ENCODE data around the gene ARRDC1.

DNA sequence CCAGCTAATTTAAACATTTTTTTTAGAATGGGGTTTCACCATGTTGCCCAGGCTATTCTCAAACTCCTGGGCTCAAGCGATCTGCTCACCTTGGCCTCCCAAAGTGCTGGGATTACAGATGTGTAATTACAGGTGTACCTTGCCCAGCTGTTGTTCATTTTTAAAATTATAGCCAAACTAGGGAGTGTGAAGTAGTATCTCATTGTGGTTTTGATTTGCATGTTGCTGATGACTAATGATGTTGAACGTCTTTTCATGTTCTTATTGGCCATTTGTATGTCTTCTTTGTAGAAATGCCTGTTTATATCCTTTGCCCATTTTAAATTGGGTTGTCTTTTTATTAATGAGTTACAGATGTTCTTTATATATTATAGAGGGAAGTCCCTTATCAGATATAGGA is 44.8 kb downstream of the ARRDC1 start:
- TF ChIP-seq GATA2 (IDR thresholded peaks at IDR 0.05; ENCODE audit: low read depth, low read length), result no peak
- no peak for TF ChIP-seq GATA3 (IDR thresholded peaks at IDR 0.05; ENCODE audit: low read depth, low read length)

Data from SH-SY5Y (cell line).